Naive thymus-derived CD4-positive, alpha-beta T cell (primary cell): Measurements from ENCODE around the gene ALDH3B2. TPM values are rescaled to one million over a fixed set of nuclear protein-coding genes. Genes with fewer than 3 reads are reported as not detected.
"Not testable (repeated sequence)": the region's sequence is repeated elsewhere in the genome, so short reads cannot be mapped to it uniquely, and the experiment has no call there.

Experiments
- ATAC-seq: fragments of 150-1000 bp; cut with Tn5 transposase; 2 replicates; pipeline ENCODE4 v1.10.0; 2021; ENCODE audit warnings: mild to moderate bottlenecking, moderate library complexity
- CTCF ChIA-PET: fragments of 350-600 bp; sonication (Branson Sonifier 250); formaldehyde crosslinking; loops from one replicate; lab custom pipeline; 2021; ENCODE audit warnings: antibody characterized with exemption; lab: Charles Lee
- POLR2A ChIA-PET: fragments of 350-600 bp; sonication (Branson Sonifier 250); formaldehyde crosslinking; loops from one replicate; lab custom pipeline; 2021; ENCODE audit warnings: antibody characterized with exemption, inconsistent platforms; lab: Charles Lee
- DNase-seq, 9 donors: peaks; one replicate each; pipeline versions ENCODE4 v3.0.0 to v3.0.0-alpha.2; 2020 to 2022; ENCODE audit warnings: mixed read lengths in 1 of 9
- H3K27ac ChIP-seq: one replicate; pipeline ENCODE4 v1.7.0; 2013; ENCODE audit warnings: mild to moderate bottlenecking, low read depth, low read length, moderate library complexity
- H3K27me3 ChIP-seq, 2 donors: one replicate each; pipeline ENCODE4 v1.7.0; 2013; ENCODE audit warnings: low read length in 2 of 2, mild to moderate bottlenecking in 2 of 2, moderate library complexity in 2 of 2; ENCODE audit not compliant: control insufficient read depth in 2 of 2, insufficient read depth in 2 of 2
- H3K36me3 ChIP-seq, 3 experiments: 1 replicate in 2 of 3; 2 replicates in 1 of 3; pipeline ENCODE4 v1.7.0; 2013; ENCODE audit warnings: low read length in 3 of 3, mild to moderate bottlenecking in 3 of 3, moderate library complexity in 1 of 3; ENCODE audit not compliant: insufficient read depth in 3 of 3, control insufficient read depth in 2 of 3
- H3K4me1 ChIP-seq, 2 donors: one replicate each; pipeline ENCODE4 v1.7.0; 2013; ENCODE audit warnings: low read length in 2 of 2, mild to moderate bottlenecking in 2 of 2, moderate library complexity in 1 of 2; ENCODE audit not compliant: control insufficient read depth in 2 of 2, insufficient read depth in 2 of 2
- H3K4me3 ChIP-seq: 2 replicates; pipeline ENCODE4 v1.7.0; 2013; ENCODE audit warnings: mild to moderate bottlenecking, low read length
- H3K9me3 ChIP-seq, 3 experiments: 1 replicate in 2 of 3; 2 replicates in 1 of 3; pipeline ENCODE4 v1.7.0; 2013; ENCODE audit warnings: low read length in 3 of 3; ENCODE audit not compliant: control insufficient read depth in 2 of 3
- H3K27ac Mint-ChIP-seq, 9 donors: one replicate each; pipeline ENCODE4 v1.8.0; 2020 to 2022; ENCODE audit warnings: mixed read lengths in 9 of 9, mild to moderate bottlenecking in 8 of 9, moderate library complexity in 5 of 9, inconsistent platforms in 2 of 9
- H3K27me3 Mint-ChIP-seq, 5 donors: one replicate each; pipeline ENCODE4 v1.8.0; 2021 to 2022; ENCODE audit warnings: mixed read lengths in 5 of 5, mild to moderate bottlenecking in 1 of 5
- H3K36me3 Mint-ChIP-seq, 5 donors: one replicate each; pipeline ENCODE4 v1.8.0; 2020 to 2022; ENCODE audit warnings: mixed read lengths in 5 of 5, mild to moderate bottlenecking in 3 of 5, inconsistent platforms in 1 of 5
- H3K4me1 Mint-ChIP-seq, 7 donors: one replicate each; pipeline ENCODE4 v1.8.0; 2020 to 2022; ENCODE audit warnings: mixed read lengths in 7 of 7, mild to moderate bottlenecking in 3 of 7, inconsistent platforms in 1 of 7
- H3K4me3 Mint-ChIP-seq, 10 donors: one replicate each; pipeline ENCODE4 v1.8.0; 2020 to 2022; ENCODE audit warnings: mild to moderate bottlenecking in 10 of 10, mixed read lengths in 10 of 10, moderate library complexity in 6 of 10, inconsistent platforms in 2 of 10
- H3K9me3 Mint-ChIP-seq, 11 donors: one replicate each; pipeline ENCODE4 v1.8.0; 2020 to 2022; ENCODE audit warnings: mixed read lengths in 11 of 11, mild to moderate bottlenecking in 4 of 11, inconsistent platforms in 1 of 11, moderate library complexity in 1 of 11
- intact Hi-C, 2 donors: fragments of 100-400 bp; cut with micrococcal nuclease; formaldehyde crosslinking; loops; one replicate each; pipeline ENCODE4 v1.15.1; 2023
- polyA plus RNA-seq, 2 donors: library from polyadenylated mRNA; unstranded; fragments of 300-500 nt; fragmentation: Illumina TruSeq; gene quantifications; one replicate each; pipeline ENCODE4 v1.2.3, GENCODE V29; 2021
- total RNA-seq, 6 experiments: library from RNA in 5 of 6; stranded (reverse) in 5 of 6; gene quantifications; 1 replicate in 5 of 6; 2 replicates in 1 of 6; pipeline ENCODE4 v1.2.3 and lab custom pipeline; 2021 to 2026

ALDH3B2 gene
- total and polyA plus RNA-seq, 7 experiments from 2014 or later, result not detected

DNA sequence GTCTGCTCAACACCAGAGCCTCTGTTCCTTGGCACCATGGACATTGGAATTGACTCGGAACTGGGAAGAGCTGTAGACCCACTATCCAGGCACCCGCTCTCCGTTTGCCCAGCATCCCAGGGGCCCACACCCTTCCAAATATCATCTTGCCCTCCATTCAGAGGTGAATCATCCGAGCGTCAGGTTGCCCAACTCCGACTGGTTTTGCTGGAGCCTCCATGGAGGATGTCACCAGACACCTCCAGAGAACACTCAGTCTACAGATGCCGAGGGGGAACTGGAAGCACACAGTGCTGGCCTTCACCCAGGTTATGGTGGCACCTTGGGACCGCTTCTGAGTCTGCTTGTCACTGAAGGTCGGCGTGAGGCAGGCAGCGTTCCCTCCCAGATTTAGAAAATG is 35.4 kb upstream of the ALDH3B2 start:
- CTCF ChIA-PET, H3K9me3 ChIP-seq, H3K36me3 Mint-ChIP-seq, POLR2A ChIA-PET, H3K9me3 Mint-ChIP-seq, H3K27ac ChIP-seq, H3K36me3 ChIP-seq, H3K4me3 ChIP-seq, H3K27ac Mint-ChIP-seq, H3K4me1 Mint-ChIP-seq, H3K4me3 Mint-ChIP-seq, DNase-seq, ATAC-seq, H3K4me1 ChIP-seq, H3K27me3 ChIP-seq: not testable (repeated sequence)
- intact Hi-C loops, result loop anchor here in 1 of 2 donors (5.0 kb wide), 1 partner anchor 83 kb away; the partner anchor contains the start of gene NUDT8
- H3K27me3 Mint-ChIP-seq, result peaks cover 0 to 17% (median 6%) of the 10 kb centered on the region in 5 donors

DNA sequence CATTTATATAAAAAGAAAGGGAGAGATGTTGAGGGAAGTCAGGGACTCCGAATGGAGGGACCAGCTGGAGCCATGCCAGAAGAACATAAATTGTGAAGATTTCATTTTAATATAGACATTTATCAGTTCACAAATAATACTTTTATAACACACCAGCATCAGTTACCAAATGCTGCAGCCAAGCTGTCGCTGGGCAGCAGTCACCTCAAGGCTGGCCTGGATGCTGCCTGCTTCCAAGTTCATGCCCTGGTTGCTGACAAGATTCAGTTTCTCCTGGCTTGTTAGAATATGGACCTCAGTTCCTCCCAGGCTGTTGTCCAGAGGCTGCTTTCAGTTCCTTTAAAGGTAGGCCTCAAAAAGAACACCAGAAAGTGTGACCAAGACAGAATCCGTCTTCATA is 30.8 kb upstream of the ALDH3B2 start:
- ChIA-PET POLR2A (no interaction called here), CTCF (interaction anchor here (1.3 kb wide), 1 partner anchor 91 kb away, joined by 3 read pairs; no protein-coding TSS in a partner anchor)
- H3K27ac ChIP-seq, result no peak overlapping the region
- no peaks in the 10 kb centered on the region for H3K4me1 ChIP-seq
- H3K4me3 ChIP-seq, result no peak overlapping the region
- peaks cover 6 to 13% (median 9%) of the 10 kb centered on the region in 5 donors for H3K27me3 Mint-ChIP-seq
- H3K9me3 ChIP-seq, result no peaks in the 10 kb centered on the region
- no peaks in the 10 kb centered on the region for H3K36me3 Mint-ChIP-seq
- ATAC-seq (no peak), DNase-seq (no peak)
- no peak overlapping the region for H3K27ac Mint-ChIP-seq
- no peaks in the 10 kb centered on the region for H3K36me3 ChIP-seq
- H3K9me3 Mint-ChIP-seq, result no peaks in the 10 kb centered on the region
- no peaks in the 10 kb centered on the region for H3K27me3 ChIP-seq
- no peaks in the 10 kb centered on the region for H3K4me1 Mint-ChIP-seq
- intact Hi-C loops, result no loop called here
- no peak overlapping the region for H3K4me3 Mint-ChIP-seq

DNA sequence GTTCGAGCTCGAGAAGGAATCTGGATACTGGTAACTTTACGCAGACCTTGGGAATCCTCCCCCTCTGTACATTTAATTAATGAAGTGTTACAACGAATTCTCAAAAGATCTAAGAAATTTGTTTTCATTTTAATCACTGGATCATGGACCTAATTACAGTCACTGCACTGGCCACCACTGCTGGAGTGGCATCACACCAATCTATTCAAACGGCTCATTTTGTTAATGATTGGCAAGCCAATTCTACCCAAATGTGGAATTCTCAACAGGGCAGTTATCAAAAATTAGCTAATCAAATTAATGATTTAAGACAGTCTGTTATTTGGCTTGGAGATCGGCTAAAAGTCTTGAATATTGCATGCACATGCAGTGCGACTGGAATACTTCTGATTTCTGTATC is 30.1 kb upstream of the ALDH3B2 start:
- no peaks in the 10 kb centered on the region for H3K9me3 Mint-ChIP-seq
- no peak overlapping the region for H3K27ac Mint-ChIP-seq
- peaks cover 2 to 16% (median 6%) of the 10 kb centered on the region in 5 donors for H3K27me3 Mint-ChIP-seq
- no peaks in the 10 kb centered on the region for H3K36me3 Mint-ChIP-seq
- H3K4me3 Mint-ChIP-seq, result no peak overlapping the region
- H3K4me1 Mint-ChIP-seq, result no peaks in the 10 kb centered on the region
- Histone ChIP-seq H3K9me3 (no peaks in the 10 kb centered on the region), H3K4me1 (no peaks in the 10 kb centered on the region), H3K36me3 (no peaks in the 10 kb centered on the region), H3K27ac (no peak overlapping the region), H3K27me3 (no peaks in the 10 kb centered on the region), H3K4me3 (no peak overlapping the region)
- intact Hi-C loops, result no loop called here
- CTCF ChIA-PET, result interaction anchor here (1.3 kb wide), 1 partner anchor 90 kb away, joined by 3 read pairs; no protein-coding TSS in a partner anchor
- POLR2A ChIA-PET, result no interaction called here
- ATAC-seq (no peak), DNase-seq (no peak)

DNA sequence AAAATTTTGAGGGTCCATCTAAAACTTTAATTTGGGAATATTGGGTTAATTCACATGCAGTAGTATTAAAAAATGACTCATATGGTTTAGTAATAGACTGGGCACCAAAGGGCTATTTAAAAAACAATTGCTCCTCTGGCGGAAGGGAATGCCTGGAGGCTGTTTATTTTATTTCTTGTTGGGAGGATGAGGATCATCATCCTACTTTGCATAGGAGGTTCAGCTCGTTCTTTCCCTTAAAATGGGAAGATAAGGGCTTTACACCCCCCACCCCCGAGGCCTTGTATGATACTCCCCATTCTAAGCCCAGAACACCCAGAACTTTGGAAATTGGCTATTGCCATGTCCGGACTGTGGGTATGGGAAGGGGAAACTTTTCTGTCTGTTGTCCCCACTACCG is 29.3 kb upstream of the ALDH3B2 start:
- ATAC-seq, CTCF ChIA-PET, intact Hi-C loops, H3K4me3 ChIP-seq, H3K9me3 ChIP-seq, H3K27ac Mint-ChIP-seq, H3K36me3 Mint-ChIP-seq, H3K4me1 ChIP-seq, H3K27ac ChIP-seq, DNase-seq, H3K27me3 ChIP-seq, H3K36me3 ChIP-seq, POLR2A ChIA-PET, H3K9me3 Mint-ChIP-seq, H3K4me3 Mint-ChIP-seq, H3K4me1 Mint-ChIP-seq: not testable (repeated sequence)
- peaks cover 2 to 16% (median 6%) of the 10 kb centered on the region in 5 donors for H3K27me3 Mint-ChIP-seq

DNA sequence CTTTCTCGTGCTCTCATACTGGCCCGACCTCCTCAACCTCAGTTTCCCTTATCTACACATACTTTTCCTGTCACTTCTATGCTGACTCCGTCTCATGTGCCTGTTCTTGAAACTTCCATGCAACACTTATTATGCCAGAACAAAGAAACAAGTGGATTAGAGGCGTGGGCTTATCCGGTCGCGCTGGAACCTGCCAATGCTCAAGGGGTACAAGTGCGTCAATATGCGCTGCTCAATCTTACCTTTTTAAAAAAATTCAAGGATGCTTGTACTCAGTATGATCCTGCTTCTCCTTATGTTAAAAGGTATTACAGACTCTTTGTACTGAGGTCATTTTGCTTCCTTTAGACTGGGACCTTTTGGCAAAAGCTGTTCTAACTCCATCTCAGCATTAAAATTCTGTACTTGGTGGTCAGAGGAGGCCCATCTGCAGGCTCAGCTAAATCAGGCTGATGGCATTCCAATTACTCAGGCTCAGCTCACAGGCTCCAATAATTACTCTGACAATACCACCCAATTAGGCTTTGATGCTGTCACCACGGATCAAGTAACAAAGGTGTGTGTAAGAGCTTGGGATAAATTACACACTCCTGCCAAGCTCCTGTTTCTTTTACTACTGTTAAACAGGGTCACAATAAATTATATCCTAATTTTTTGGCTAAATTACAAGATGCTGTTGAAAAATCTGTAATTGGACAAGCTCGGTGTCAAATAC is 26.3 kb upstream of the ALDH3B2 start:
- Histone ChIP-seq H3K27ac (no peak overlapping the region), H3K4me1 (no peaks in the 10 kb centered on the region), H3K9me3 (no peaks in the 10 kb centered on the region), H3K36me3 (no peaks in the 10 kb centered on the region), H3K27me3 (no peaks in the 10 kb centered on the region), H3K4me3 (no peak overlapping the region)
- H3K27me3 Mint-ChIP-seq, result peaks cover 2 to 16% (median 7%) of the 10 kb centered on the region in 5 donors
- intact Hi-C loops, result no loop called here
- no peak overlapping the region for H3K4me3 Mint-ChIP-seq
- ChIA-PET CTCF (no interaction called here), POLR2A (no interaction called here)
- no peaks in the 10 kb centered on the region for H3K36me3 Mint-ChIP-seq
- peaks cover 0 to 4% (median 0%) of the 10 kb centered on the region in 11 donors for H3K9me3 Mint-ChIP-seq
- no peak overlapping the region for H3K27ac Mint-ChIP-seq
- H3K4me1 Mint-ChIP-seq, result no peaks in the 10 kb centered on the region
- no peak for ATAC-seq
- DNase-seq, result no peak

DNA sequence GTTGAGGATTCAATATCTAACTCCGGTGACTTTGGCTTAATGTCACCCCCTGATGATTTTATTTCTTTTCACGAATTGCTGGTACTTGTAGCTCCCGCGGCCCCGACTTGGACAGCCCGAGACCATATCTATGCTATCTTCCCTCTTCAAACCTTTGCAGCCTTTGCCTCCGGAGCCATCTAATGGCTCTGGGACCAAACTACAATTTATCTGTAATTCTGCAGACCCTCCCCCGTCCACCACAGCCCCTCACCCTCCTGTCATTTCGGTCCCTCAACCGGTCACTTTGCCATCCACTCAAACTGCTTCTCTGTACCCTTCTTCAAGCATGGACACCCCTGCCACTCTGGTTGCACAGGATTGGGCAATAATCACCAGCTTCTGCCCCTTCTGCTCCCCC is 25.7 kb upstream of the ALDH3B2 start:
- ATAC-seq (no peak), DNase-seq (no peak)
- Mint-ChIP-seq H3K27ac (no peak overlapping the region), H3K9me3 (peaks cover 0 to 4% (median 0%) of the 10 kb centered on the region in 11 donors), H3K36me3 (no peaks in the 10 kb centered on the region), H3K4me3 (no peak overlapping the region), H3K27me3 (peaks cover 2 to 16% (median 10%) of the 10 kb centered on the region in 5 donors), H3K4me1 (no peaks in the 10 kb centered on the region)
- ChIA-PET CTCF (no interaction called here), POLR2A (no interaction called here)
- Histone ChIP-seq H3K27me3 (no peaks in the 10 kb centered on the region), H3K36me3 (no peaks in the 10 kb centered on the region), H3K9me3 (no peaks in the 10 kb centered on the region), H3K4me1 (no peaks in the 10 kb centered on the region), H3K4me3 (no peak overlapping the region), H3K27ac (no peak overlapping the region)
- intact Hi-C loops, result no loop called here

DNA sequence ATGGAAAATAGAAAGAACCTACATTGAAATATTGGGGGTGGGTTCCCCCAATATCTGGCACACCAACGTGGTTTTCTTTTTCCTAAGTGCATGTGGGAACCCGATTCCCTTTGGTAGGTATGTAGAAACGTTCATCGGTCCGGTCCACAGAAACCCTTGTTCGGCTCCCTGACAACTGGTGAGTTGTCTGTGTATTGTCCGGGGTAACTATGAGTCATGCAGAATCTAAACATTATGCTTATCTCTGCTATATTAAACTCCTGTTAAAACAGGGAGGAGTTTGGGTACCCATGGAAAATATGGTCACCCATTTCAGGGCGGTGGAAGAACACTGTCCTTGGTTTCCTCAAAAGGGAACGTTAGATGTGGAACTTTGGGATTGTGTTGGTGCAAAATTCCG is 25.1 kb upstream of the ALDH3B2 start:
- Histone ChIP-seq H3K27ac (no peak overlapping the region), H3K9me3 (no peaks in the 10 kb centered on the region), H3K4me3 (no peak overlapping the region), H3K27me3 (no peaks in the 10 kb centered on the region), H3K4me1 (no peaks in the 10 kb centered on the region), H3K36me3 (no peaks in the 10 kb centered on the region)
- Mint-ChIP-seq H3K27me3 (peaks cover 2 to 16% (median 10%) of the 10 kb centered on the region in 5 donors), H3K4me1 (no peaks in the 10 kb centered on the region), H3K4me3 (no peak overlapping the region), H3K27ac (no peak overlapping the region), H3K9me3 (peaks cover 0 to 4% (median 0%) of the 10 kb centered on the region in 11 donors), H3K36me3 (no peaks in the 10 kb centered on the region)
- ATAC-seq, result no peak
- intact Hi-C loops, result no loop called here
- DNase-seq, result no peak
- POLR2A ChIA-PET, result no interaction called here
- CTCF ChIA-PET, result no interaction called here
